Stimulated activated naive CD4-positive, alpha-beta T cell (primary cell): ENCODE results near the gene ACSM2B.
"Not testable (repeated sequence)": the region's sequence is repeated elsewhere in the genome, so short reads cannot be mapped to it uniquely, and the experiment has no call there.

ENCODE experiments used
- DNase-seq, 6 experiments: peaks; one replicate each; lab custom pipeline; 2025; lab: John Stamatoyannopoulos, UW

The ACSM2B gene, protein sequence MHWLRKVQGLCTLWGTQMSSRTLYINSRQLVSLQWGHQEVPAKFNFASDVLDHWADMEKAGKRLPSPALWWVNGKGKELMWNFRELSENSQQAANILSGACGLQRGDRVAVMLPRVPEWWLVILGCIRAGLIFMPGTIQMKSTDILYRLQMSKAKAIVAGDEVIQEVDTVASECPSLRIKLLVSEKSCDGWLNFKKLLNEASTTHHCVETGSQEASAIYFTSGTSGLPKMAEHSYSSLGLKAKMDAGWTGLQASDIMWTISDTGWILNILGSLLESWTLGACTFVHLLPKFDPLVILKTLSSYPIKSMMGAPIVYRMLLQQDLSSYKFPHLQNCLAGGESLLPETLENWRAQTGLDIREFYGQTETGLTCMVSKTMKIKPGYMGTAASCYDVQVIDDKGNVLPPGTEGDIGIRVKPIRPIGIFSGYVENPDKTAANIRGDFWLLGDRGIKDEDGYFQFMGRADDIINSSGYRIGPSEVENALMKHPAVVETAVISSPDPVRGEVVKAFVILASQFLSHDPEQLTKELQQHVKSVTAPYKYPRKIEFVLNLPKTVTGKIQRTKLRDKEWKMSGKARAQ

DNA sequence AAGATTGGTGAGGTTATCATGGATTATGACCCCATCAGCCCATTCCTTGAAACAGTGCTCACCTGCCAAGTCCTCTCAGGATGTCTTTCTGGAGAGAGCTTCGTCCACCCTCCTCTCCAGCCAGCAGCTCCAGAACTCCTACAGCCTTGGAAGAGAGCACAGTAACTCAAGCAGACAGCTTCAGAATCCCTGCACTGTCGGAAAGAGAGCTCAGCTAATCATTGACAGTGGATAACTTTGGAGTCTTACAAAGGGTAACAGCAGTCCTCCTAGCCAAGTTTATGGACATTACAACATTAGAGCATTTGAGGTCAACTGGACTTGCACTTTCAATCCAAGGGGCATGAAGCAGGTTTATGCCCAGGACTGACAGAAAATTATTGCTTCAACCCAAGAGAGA is at the start of gene ACSM2B:
TSS of gene ACSM2B (minus strand) at position 223 of the 400 bp plus-strand sequence. CDS start 11,522 bp downstream, outside the sequence.
- not testable (repeated sequence) for DNase-seq

DNA sequence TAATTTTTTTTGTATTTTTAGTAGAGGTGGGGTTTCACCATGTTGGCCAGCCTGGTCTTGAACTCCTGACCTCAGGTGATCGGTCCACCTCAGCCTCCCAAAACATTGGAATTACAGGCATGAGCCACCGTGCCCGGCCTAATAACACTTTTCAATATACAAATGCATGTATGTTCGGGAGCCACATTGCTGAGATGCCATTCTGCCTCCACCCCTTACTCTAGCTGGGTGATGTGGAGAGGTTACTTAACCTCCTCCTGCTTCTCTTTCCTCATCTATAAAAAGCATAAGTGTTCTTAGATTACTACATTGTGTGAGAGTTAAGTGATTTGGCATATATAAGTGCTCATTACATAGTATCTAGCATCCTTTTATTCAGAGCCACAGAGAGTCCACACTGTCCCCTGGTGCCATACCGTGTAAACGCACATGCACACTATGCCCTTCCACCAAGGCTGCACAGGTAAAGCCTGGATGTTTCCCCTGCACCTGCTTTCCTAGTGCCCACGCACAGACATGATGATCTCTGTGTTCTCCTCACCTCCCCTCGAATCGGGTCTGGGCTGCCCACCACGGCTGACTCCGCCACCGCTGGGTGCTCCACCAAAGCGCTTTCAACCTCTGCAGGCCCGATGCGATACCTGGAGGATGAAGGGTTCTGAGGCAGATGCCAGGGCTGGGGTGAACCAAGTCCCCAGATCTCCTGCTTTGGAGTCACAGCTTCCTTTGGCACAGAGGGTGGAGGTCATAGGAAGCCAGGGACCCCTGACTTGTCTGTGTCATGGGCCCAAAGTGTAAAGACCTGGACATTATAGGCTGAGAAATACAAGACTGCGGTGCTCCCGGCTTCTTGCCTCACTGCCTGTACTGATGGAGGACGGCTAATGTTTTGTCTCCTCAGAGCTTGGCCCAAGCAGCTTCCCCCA is 49.0 kb upstream of the ACSM2B start:
- no peak for DNase-seq

DNA sequence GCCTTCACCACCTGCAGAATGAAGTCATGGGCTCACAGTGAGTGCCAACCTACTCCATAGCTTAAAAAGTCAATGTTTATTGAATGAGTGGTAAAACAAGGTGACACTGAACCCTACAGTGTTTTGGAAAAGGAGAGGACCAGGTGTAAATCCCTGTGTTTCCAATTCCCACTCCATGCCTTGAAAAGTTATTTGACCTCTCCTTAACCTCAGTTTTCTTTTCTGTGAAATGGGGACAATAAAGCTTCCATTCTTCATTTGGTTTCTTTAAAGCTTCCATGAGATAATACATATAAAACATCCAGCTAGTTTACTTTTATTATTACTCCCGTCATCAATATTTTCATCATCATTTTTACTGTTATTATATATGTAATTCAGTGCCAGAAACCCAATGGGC is 48.0 kb upstream of the ACSM2B start:
- DNase-seq = no peak

DNA sequence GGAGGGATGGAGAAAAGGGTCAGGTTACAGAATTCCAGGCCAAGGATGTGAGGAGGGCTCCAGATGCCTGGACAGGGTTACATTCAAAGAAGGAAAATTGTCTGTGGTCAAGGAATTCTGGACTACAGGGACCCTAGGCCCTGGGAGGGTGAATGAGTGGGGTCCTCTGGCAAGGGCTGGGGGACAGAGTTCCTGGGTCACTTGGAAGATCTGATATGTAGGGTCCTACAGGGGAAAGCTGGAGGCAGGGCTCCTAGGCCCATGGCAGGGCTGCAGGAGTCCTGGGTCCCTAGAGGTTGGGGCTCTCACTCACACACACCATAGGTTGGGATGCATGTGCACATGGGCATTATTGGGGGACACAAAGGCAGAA is 46.3 kb upstream of the ACSM2B start:
- DNase-seq = no peak

DNA sequence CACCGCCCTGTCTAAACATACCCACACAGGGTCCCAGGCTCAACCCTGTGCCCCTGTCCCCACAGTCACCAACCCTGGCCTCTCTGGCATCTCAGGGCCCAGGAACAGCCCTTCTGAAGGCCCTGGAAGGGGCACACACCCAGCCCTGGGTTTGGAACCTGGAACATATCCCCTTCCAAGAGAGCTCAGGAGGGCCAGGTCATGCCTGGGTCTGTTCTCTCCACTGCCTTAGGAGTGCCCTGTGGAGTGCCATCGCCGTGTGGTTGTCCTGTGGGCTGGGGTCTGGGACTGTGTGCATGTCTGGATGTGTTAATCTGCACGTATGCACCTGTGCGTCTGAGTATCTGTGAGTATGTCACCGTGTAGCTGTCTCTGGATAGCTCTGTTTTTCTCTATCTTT is 45.2 kb upstream of the ACSM2B start:
- DNase-seq = no peak

DNA sequence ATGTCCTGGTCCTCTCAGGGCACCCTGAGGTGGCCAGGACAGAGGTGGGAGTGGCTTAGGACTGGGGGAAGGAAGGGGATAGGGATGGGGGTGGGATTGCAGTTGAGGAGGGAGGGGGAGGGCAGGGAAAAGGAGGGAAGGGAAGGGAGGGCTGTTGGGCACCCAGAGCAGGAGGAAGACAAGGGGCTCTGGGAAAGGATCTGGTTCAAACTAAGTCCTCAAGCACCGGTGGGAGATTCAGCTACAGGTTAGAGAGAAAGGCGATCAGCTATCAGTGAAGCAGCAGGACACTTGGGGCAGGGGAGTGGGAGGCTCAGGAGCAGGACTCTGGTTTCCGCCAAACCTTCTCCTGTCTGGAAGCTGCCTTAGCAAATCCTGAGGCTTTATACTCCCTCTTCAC is 44.6 kb upstream of the ACSM2B start:
- DNase-seq = no peak

DNA sequence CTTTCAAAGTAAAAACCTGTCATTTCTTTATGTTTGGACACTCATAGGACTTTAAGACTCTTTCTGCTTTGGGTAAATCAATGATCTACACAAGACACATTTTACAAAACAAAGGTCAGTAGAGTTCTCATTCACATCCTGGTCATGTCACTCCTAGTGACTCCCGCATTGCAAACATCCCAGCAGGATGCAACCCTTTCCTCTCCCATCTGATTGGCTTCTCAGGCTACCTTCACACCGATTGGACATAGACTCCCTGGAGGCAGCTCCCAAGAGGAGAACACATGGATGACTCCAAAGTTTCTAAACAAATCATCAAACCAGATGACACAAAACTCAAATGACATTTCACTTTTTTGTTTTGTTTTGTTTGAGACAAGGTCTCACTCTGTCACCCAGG is 43.8 kb upstream of the ACSM2B start:
- DNase-seq = no peak

DNA sequence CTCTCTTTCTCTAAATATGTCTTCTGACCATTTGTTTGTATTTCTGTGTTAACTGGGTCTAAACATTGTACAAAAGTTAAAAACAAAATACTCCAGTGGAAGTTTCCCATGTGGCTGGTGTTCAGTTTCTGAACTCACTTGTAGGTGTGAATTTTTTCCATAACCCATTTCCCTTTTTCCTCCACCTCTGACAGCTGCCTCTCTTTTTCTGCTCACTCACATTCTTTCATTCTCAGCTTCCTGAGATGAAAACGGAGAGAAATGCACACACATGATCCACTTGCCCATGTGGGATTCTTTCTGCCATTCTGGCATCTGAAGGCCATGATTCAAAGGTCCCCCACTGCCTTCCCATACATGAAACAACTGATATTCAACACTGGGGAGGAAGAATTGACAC is 41.1 kb upstream of the ACSM2B start:
- no peak for DNase-seq

DNA sequence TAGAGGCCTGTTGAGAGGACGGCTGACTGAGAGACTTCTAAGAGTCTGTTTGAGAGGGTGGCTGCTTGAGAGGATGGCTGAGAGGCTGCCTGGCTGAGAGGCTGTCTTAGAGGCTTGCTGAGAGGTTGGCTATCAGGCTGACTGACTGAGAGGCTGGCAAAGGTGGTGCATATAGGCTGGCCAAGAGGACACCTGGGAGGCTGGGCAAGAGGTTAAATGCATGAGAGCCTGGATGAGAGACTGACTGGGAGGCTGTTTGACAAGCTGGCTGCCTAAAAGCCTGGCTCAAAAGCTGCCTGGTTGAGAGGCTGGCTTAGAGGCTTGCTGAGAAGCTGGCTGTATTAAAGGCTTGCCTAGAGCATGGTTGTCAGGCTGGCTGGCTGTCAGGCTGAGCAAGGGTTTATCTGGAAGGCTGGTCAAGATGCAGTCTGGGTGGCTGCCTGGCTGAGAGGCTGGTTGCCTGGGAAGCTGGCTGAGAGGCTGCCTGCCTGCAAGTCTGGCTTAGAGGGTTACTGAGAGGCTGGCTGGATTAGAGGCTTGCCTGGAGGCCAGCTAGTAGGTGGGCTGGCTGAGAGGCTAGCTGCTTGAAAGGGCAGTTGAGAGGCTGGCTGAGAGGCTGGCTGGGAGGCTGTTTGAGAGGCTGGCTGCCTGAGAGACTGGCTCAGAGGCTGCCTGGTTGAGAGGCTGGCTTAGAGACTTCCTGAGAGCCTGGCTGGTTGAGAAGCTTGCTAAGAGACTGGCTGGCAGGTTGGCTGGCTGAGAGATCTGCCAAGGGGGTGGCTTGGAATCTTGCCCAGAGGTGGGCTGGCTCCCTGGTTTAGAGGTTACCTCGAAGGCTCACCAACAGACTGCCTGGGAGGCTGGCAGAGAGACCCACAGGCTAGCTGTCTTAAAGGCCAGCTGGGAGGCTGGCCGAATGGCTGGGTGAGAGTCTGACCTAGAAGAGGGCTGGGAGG is 38.3 kb upstream of the ACSM2B start:
- no peak for DNase-seq

DNA sequence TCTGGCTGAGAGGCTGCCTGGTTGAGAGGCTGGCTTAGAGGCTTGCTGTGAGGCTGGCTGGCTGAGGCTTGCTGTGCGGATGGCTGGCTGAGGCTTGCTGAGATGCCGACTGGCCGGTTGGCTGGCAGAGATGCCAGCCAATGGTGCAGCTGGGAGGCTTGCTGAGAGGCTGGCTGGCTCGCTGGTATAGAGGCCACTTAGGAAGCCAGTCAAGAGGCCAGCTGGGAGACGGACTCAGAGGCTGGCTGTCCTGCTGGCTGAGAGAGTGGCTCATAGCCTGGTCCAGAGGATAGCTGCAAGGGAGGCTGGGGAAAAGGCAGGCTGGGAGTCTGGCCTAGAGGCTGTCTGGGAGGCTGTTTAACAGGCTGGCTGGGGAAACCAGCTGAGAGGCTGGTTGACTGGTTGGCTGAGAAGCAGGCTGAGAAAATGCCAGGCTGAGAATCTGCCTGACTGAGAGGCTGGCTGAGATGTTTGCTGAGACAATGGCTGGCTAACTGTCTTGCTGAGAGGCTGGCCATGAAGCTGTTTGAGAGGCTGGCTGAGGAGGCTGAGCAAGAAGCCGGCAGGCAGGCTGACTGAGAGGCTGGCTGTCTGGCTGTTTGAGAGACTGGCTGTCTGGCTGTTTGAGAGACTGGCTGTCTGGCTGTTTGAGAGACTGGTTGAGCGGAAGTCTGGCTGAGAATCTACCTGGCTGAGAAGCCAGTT is 37.5 kb upstream of the ACSM2B start:
- DNase-seq = no peak

DNA sequence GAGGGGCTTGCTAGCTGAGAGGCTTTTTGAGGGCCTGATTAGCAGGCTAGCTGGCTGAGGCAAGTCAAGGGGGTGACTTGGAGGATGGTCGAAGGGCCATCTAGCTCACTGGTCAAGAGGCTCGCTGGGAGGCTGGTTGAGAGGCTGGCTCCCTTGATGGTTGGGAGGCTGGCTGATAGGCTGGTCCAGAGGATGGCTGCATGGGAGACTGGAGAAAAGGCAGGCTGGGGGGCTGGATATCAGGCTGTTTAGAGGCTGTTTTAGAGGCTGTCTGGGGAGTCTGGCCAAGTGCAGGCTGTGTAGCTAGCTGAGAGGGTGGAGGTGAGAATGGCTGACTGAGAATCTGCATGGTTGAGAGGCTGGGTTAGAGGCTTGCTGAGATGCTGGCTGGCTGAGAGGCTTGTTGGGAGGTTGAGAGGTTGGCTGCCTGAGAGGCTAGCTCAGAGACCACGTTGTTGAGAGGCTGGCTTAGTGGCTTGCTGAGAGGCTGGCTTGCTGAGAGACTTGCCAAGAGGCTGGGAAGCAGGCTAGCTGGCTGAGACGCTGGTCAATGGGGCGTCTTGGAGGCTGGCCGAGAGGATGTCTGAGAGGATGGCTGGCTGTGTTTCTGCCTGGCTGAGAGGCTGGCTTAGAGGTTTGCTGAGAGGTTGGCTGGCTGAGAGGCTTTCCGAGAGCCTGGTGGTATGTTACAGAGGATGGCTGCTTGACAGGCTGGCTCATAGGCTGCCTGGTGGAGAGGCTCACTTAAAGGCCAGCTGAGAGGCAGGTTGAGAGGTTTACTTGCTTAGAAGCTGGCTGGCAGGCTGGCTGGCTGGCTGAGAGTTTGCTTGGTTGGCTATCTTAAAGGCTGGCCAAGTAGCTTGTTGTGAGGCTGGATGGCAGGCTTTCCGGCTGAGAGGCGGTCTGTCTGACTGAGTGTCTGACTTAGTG is 36.6 kb upstream of the ACSM2B start:
- no peak for DNase-seq

DNA sequence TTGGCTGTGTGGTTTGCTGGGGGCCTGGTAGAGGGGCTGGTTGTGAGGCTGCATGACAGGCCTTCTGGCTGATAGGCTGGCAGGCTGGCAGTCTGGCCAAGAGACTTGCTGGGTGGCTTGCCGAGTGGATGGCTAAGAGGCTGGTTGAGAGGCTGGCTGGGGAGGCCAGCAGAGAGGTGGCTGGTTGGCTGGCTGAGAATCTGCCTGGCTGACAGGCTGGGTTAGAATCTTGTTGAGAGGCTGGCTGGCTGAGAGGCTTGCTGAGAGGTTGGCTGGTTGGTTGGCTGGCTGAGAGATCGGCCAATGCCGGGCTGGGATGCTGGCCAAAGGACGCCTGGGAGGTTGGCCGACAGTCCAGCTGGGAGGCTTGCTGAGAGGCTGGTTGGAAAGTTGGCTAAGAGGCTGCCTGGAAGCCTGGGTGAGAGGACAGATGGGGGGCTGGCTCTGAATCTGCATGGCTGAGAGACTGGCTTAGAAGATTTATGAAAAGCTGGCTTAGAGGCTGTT is 35.9 kb upstream of the ACSM2B start:
- DNase-seq = no peak

DNA sequence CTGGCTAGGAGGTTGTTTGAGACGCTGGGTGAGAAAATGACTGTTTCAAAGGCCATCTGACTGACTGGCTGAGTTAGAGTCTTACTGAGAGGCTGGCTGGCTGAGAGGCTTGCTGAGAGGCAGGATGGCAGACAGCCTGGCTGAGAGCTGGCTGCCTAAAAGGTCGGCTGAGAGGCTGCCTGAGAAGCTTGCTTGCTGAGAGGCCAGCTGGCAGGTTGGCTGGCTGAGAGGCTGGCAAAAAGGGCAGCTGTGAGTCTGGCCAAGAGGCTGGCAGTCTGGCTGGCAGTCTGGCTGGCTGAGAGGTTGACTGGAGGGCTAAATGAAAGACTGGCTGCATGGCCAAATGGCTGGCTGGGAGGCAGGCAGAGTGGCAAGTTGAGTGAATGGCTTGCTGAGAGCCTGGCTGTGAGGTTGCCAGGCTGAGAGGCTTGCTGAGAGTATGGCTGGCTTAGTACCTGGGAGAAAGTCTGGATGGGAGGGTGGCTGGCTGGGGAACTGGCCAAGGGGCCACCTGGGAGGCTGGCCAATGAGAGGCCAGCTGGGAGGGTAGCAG is 35.3 kb upstream of the ACSM2B start:
- no peak for DNase-seq

DNA sequence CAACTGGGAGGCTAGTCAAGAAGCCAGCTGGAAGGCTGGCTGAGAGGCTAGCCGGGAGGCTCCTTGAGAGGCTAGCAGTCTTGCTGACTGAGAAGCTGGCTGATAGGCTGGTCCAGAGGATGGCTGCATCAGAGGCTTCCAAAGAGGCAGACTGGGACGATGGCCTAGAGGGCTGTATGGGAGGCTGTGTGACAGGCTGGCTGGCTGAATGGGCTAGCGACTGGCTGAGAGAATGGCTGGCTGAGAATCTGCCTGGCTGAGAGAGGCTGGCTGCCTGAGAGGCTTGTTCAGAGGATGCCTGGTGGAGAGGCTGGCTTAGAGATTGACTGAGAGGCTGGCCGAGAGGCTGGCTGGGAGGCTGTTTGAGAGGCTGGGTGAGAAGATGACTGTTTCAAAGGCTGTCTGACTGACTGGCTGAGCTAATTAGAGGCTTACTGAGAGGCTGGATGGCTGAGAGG is 34.8 kb upstream of the ACSM2B start:
- no peak for DNase-seq

DNA sequence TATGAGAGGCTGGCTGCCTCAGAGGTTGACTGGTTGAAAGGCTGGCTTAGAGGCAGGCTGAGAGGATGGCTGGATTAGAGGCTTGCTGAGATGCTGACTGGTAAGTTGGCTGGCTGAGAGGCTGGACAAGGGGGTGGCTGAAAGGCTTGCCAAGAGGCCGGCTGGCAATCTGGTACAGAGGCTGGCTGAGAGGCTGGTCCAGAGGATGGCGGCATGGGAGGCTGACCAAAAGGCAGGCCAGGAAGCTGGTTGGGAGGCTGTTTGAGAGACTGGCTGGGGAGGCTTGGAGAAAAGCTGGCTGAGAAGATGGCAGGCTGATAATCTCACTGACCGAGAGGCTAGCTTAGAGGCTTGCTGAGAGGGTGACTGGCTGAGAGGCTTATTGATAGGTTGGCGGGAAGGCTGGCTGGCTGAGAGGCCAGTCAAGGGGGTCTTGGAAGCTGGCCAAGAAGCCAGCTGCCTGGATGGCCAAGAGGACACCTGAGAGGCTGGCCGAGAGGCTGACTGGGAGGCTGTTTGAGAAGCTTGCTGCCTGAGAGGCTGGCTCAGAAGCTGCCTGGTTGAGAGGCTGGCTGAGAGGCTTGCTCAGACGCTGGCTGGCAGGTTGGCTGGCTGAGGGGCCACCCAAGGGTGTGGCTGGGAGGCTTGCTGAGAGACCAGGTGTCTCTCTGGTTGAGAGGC is 34.2 kb upstream of the ACSM2B start:
- no peak for DNase-seq

DNA sequence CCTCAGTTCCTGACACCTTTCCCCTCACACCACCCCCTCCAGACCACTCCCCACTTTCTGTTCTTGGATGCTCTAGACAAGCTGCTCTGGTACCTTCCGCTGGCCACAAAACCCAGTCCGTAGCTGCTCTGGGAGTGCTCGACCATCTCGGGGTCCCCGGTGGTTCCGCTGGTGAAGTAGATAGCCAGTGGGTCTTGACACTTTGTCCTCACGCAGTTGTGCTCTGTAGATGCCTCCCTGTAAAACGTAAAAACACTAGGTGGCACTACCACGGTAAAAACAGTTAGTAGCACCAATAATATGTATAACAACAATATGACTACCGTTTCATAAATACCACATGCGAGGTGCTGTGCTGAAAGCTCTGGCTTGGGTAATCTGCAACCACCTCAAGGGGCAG is 26.0 kb upstream of the ACSM2B start:
- not testable (repeated sequence) for DNase-seq

DNA sequence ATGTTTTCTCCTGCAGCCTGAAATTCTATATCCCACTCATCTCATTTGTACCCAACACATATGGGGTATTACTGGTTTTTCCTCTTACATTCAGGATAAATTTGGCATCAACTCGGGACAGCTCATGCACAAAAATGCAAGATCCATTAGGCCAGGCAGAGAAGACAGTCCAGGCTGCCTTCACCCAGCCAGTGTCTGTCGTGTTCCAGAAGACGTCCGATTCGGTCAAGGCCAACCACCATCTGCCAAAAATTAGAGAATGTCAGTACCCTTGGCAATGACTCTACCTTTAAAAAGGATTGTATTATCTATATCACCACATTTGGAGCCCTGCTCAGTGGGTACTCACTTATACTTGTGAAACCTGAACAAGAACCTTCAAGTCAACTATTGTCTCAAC is 23.3 kb upstream of the ACSM2B start:
- not testable (repeated sequence) for DNase-seq

DNA sequence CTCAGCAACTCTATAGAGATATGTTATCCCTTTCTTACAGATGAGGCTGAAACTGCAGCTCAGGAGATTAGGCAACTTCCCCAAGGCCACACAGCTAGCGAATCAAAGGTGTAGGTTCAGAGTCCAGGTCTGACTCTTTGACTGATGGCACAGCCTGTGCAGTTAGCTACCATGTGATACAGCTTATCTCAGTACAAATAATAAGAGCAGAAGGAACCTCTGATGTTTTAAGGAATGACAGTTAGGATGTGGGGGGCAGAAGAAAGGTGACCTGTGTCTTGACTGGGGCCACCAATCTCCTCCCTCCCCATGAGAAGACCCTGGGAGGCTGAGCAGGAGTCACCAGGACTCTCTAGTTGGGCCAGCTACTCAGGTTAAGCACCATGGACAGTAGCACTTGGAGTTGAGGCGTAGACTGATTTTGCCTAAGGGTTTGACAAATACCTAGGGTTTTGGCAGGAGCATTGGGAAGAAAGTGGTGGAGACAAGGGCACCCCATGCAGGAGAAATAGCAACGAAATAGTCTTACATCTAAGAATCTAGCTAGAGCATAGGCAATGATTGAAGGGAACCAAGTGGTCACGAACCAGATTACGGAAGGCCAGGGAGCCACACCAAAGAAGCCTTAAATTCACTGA is 22.8 kb upstream of the ACSM2B start:
- no peak for DNase-seq
